ENCODE data around the gene PRRG2.
"Not testable (repeated sequence)": the region's sequence is repeated elsewhere in the genome, so short reads cannot be mapped to it uniquely, and the experiment has no call there.

Gene PRRG2

DNA sequence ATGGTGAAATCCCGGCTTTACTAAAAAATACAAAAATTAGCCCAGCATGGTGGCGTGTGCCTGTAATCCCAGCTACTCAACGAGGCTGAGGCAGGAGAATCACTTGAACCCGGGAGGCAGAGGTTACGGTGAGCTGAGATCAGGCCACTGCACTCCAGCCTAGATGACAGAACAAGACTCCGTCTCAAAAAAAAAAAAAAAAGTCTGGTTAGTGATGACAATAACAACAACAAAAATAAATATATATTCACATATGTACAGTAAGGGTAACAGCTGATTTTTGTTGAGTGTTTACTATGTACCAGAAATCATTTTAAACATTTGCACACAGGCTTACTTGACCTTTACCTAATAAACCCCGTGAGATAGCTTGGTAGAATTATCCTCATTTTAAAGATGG lies 35.8 kb downstream of the PRRG2 start:
- H3K4me1 ChIP-seq (ENCODE audit: insufficient read depth, low read length, poor library complexity, severe bottlenecking) = no peaks in the 10 kb centered on the region
- H3K36me3 ChIP-seq (ENCODE audit: insufficient read depth, low read length) = peaks cover 74% of the 10 kb centered on the region
- peaks cover 13% of the 10 kb centered on the region for H4K20me1 ChIP-seq (ENCODE audit: insufficient read depth, low read length, poor library complexity, severe bottlenecking)
- no peak overlapping the region for H3K9ac ChIP-seq (ENCODE audit: low read depth, low read length, poor library complexity, severe bottlenecking)
- H3K79me2 ChIP-seq (ENCODE audit: insufficient read depth, low read length) = peaks cover 20% of the 10 kb centered on the region; the same call in 1 of the 2 replicates
- no peak overlapping the region for H3K4me3 ChIP-seq (ENCODE audit: low read length, poor library complexity, severe bottlenecking)
- H2AFZ ChIP-seq (ENCODE audit: low read length) = no peak overlapping the region
- no peaks in the 10 kb centered on the region for H3F3A ChIP-seq (ENCODE audit: low read depth)
- H3K27me3 ChIP-seq (ENCODE audit: insufficient read depth, low read length, poor library complexity, severe bottlenecking) = no peaks in the 10 kb centered on the region
- TF ChIP-seq EZH2phosphoT487 (IDR thresholded peaks at IDR 0.05; ENCODE audit: borderline replicate concordance) = no peak
- no peak for TF ChIP-seq CTCF (conservative IDR thresholded peaks at IDR 0.05; ENCODE audit: low read length)
- H3K9me2 ChIP-seq (replicated peaks; ENCODE audit: low read depth, low read length) = no peaks in the 10 kb centered on the region
- no peak overlapping the region for H3K4me2 ChIP-seq (ENCODE audit: low read depth, low read length, poor library complexity, severe bottlenecking)
- no peaks in the 10 kb centered on the region for H3K9me3 ChIP-seq (ENCODE audit: insufficient read depth, low read depth, low read length)

- not testable (repeated sequence) for H3K4me2 ChIP-seq (ENCODE audit: low read depth, low read length, poor library complexity, severe bottlenecking); H3K9me3 ChIP-seq (ENCODE audit: insufficient read depth, low read depth, low read length); H3K4me3 ChIP-seq (ENCODE audit: low read length, poor library complexity, severe bottlenecking); H3K9me2 ChIP-seq (replicated peaks; ENCODE audit: low read depth, low read length); H2AFZ ChIP-seq (ENCODE audit: low read length); H3K27me3 ChIP-seq (ENCODE audit: insufficient read depth, low read length, poor library complexity, severe bottlenecking); H3K4me1 ChIP-seq (ENCODE audit: insufficient read depth, low read length, poor library complexity, severe bottlenecking); H3K9ac ChIP-seq (ENCODE audit: low read depth, low read length, poor library complexity, severe bottlenecking); H3F3A ChIP-seq (ENCODE audit: low read depth)
- peaks cover 76% of the 10 kb centered on the region for H3K36me3 ChIP-seq (ENCODE audit: insufficient read depth, low read length)
- H3K79me2 ChIP-seq (ENCODE audit: insufficient read depth, low read length) = peaks cover 11% of the 10 kb centered on the region; the same call in 1 of the 2 replicates
- H4K20me1 ChIP-seq (ENCODE audit: insufficient read depth, low read length, poor library complexity, severe bottlenecking) = peaks cover 11% of the 10 kb centered on the region
Measured at GRCh38 chr19:49617860-49618259, 36.7 kb downstream of the PRRG2 start.

DNA sequence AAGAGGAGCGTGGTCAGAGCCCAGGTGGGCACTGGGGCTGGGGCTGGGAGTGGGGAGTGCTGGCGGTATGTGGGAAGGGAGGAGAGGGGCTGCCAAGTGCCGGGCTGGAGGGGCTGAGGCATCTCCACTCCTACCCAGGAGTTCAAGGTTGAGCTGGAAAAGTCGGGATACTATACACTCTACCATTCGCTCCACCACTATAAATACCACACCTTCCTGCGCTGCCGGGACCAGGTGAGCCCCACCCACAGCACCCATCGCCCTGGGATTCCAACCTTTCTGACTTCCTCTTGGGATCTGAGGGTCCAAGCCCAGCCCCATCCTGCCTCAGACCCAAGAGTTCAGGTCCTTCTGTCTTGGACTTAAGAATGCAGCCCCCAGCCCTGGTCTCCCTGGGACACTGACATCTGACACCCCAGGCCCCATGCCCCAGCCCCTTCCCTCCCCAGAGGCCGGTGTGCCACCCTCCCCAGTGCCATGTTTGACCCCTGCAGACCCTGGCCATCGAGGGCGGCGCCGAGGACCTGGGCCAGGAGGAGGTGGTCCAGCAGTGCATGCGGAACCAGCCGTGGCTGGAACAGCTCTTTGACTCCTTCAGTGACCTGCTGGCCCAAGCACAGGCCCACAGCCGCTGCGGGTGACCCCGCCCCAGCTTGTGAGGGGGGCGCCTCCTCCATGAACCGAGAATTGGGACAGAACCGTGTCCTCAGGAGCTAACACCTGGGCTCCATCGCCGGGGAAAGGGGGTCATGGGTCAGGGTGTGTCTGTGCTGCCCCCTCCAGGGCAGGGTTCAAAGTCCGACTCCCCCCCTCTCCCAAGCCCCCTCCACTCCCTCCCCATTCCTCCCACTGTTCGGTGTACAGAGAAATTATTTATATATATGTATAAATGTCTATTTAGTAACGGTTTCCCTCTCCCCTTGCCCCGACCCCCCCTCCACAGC lies 44.1 kb downstream of the PRRG2 start:
- TF ChIP-seq EZH2phosphoT487 (IDR thresholded peaks at IDR 0.05; ENCODE audit: borderline replicate concordance) (no peak), CTCF (conservative IDR thresholded peaks at IDR 0.05; ENCODE audit: low read length) (no peak)
- H3K4me2 ChIP-seq (ENCODE audit: low read depth, low read length, poor library complexity, severe bottlenecking) = no peak overlapping the region
- H3K79me2 ChIP-seq (ENCODE audit: insufficient read depth, low read length) = no peaks in the 10 kb centered on the region
- no peaks in the 10 kb centered on the region for H3K27me3 ChIP-seq (ENCODE audit: insufficient read depth, low read length, poor library complexity, severe bottlenecking)
- H3K9me2 ChIP-seq (replicated peaks; ENCODE audit: low read depth, low read length) = no peaks in the 10 kb centered on the region
- H3K9me3 ChIP-seq (ENCODE audit: insufficient read depth, low read depth, low read length) = no peaks in the 10 kb centered on the region
- H2AFZ ChIP-seq (ENCODE audit: low read length) = no peak overlapping the region
- H3K9ac ChIP-seq (ENCODE audit: low read depth, low read length, poor library complexity, severe bottlenecking) = no peak overlapping the region
- no peaks in the 10 kb centered on the region for H3K4me1 ChIP-seq (ENCODE audit: insufficient read depth, low read length, poor library complexity, severe bottlenecking)
- H4K20me1 ChIP-seq (ENCODE audit: insufficient read depth, low read length, poor library complexity, severe bottlenecking) = no peaks in the 10 kb centered on the region
- H3K36me3 ChIP-seq (ENCODE audit: insufficient read depth, low read length) = peaks cover 50% of the 10 kb centered on the region; the same call in 1 of the 2 replicates
- H3K4me3 ChIP-seq (ENCODE audit: low read length, poor library complexity, severe bottlenecking) = no peak overlapping the region
- no peaks in the 10 kb centered on the region for H3F3A ChIP-seq (ENCODE audit: low read depth)
